Measurements from ENCODE around the gene STRADB.
"Not testable (repeated sequence)": the region's sequence is repeated elsewhere in the genome, so short reads cannot be mapped to it uniquely, and the experiment has no call there.

- not testable (repeated sequence) for TF ChIP-seq CTCF, POLR2A (IDR thresholded peaks at IDR 0.05)
These were observed 21.2 kb upstream of the STRADB start for GRCh38 chr2:201430322-201430721.
